ENCODE data around the gene NCKAP1.
"Not testable (repeated sequence)": the region's sequence is repeated elsewhere in the genome, so short reads cannot be mapped to it uniquely, and the experiment has no call there.

DNA sequence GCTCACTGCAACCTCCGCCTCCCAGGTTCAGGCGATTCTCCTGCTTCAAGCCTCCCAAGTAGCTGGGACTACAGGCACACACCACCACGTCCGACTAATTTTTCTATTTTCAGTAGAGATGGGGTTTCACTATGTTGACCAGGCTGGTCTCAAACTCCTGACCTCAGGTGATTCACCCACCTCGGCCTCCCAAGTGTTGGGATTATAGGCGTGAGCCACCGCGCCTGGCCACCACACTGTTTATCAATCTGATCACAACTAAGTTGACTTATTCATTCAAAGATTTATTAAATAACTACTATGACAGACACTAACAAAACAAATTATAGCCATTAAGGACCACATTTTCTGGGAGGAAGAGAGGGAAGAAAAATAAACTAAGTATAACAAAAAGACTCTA lies 71.9 kb downstream of the NCKAP1 start:
- TF ChIP-seq, protein P1, sequence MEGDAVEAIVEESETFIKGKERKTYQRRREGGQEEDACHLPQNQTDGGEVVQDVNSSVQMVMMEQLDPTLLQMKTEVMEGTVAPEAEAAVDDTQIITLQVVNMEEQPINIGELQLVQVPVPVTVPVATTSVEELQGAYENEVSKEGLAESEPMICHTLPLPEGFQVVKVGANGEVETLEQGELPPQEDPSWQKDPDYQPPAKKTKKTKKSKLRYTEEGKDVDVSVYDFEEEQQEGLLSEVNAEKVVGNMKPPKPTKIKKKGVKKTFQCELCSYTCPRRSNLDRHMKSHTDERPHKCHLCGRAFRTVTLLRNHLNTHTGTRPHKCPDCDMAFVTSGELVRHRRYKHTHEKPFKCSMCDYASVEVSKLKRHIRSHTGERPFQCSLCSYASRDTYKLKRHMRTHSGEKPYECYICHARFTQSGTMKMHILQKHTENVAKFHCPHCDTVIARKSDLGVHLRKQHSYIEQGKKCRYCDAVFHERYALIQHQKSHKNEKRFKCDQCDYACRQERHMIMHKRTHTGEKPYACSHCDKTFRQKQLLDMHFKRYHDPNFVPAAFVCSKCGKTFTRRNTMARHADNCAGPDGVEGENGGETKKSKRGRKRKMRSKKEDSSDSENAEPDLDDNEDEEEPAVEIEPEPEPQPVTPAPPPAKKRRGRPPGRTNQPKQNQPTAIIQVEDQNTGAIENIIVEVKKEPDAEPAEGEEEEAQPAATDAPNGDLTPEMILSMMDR (IDR thresholded peaks at IDR 0.05), result not testable (repeated sequence)
- TF ChIP-seq POLR2A, EP300 (IDR thresholded peaks at IDR 0.05): not testable (repeated sequence)

Measured in gastroesophageal sphincter (tissue), 3 donors.